ENCODE data around the gene DMXL2. TPM values are rescaled to one million over a fixed set of nuclear protein-coding genes. Genes with fewer than 3 reads are reported as not detected.
"Not testable (repeated sequence)": the region's sequence is repeated elsewhere in the genome, so short reads cannot be mapped to it uniquely, and the experiment has no call there.

The DMXL2 gene
- polyA plus RNA-seq, 1 donor: 66.9 TPM

DNA sequence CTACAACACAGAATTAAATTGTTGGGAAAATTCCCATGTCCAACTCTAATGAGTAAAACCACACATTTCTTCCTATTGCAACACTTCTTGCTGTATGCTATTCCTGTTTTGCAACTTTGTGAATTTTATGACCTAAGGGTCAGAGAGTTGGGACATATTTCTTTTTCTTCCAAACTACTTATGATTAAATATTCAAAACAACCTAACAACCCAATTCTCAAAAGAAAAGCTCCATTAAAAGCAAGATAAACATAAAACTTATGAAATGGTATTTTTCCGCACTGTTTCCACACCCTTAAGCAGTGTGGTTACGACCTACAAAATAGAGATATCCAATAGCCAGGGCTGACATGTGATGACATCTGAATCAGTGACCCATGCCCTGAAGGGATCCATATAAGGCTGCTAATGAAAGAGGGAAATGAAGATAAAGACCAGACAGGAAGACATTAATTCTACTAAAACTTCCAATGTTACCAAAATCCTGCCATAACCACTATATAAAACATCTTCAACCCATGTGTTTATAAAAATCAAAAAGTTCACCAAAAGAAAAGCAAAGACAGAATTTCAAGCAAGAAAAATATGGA is 45.6 kb downstream of the DMXL2 start:
- H3K4me3 ChIP-seq (ENCODE audit: low read length): no peak overlapping the region
- H3K9me3 ChIP-seq (ENCODE audit: control insufficient read depth, low read depth, low read length): no peaks in the 10 kb centered on the region
- peak; percentile 14 to 64 for DNase-seq
- no peaks in the 10 kb centered on the region for H3K27me3 ChIP-seq (ENCODE audit: control insufficient read depth, insufficient read depth, low read length)
- H3K27ac ChIP-seq (ENCODE audit: low read length): peak overlapping the region; percentile 6
- H3K4me1 ChIP-seq (ENCODE audit: control insufficient read depth, insufficient read depth, low read length): peaks cover 4% of the 10 kb centered on the region
- H3K36me3 ChIP-seq (ENCODE audit: control insufficient read depth, insufficient read depth, low read length): no peaks in the 10 kb centered on the region
- WGBS (ENCODE audit: insufficient coverage, low lambda C conversion rate): no CpG with 5 or more reads among the region's 2 CpGs

DNA sequence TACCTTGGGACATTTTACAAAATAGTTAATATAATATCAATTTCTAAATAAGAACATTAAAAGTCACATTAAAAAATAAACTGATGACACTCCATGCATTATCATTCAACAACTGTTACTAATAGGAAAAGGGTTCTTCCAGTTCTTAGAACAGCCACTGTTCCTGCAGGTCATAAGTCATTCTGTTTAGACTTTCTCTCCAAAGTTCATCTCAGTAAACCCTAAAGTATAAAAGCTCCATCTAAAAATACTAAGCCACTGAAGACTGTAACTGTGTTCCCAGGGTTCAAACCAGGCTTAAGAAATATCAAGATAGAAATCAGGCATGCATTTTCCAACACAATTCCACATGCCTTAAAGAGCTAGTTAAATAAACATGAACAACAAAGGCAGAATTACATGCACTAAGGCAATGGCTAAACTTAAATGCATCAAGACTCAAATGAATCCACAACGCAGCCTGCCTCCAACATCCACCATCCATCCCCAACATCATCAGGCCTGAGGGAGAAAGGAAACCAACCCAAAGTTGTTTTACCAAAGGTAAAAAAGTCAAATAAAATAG is 46.2 kb downstream of the DMXL2 start:
- H3K4me3 ChIP-seq (ENCODE audit: low read length): no peak overlapping the region
- no peaks in the 10 kb centered on the region for H3K9me3 ChIP-seq (ENCODE audit: control insufficient read depth, low read depth, low read length)
- H3K36me3 ChIP-seq (ENCODE audit: control insufficient read depth, insufficient read depth, low read length): no peaks in the 10 kb centered on the region
- no peak overlapping the region for H3K27ac ChIP-seq (ENCODE audit: low read length)
- no peak for DNase-seq
- WGBS (ENCODE audit: insufficient coverage, low lambda C conversion rate): no CpG with 5 or more reads among the region's 1 CpG
- H3K4me1 ChIP-seq (ENCODE audit: control insufficient read depth, insufficient read depth, low read length): peaks cover 4% of the 10 kb centered on the region
- no peaks in the 10 kb centered on the region for H3K27me3 ChIP-seq (ENCODE audit: control insufficient read depth, insufficient read depth, low read length)

DNA sequence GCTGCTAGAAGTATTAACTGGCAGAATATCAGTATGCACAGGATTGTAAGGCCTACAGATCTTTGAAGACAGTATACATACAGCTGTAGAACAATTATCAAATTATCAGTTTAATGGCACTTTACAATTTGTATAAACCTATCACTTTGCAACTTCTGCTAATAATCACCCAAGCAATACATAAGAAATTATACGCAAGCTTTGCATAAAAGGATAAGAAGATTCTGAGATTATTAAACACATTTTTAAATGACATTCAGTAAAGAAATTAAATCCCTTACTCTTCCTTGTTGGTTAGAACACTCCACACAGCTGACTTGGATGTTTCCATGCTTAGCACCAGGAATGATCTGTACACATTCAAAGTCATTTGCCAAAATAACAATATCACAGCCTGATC is 46.8 kb downstream of the DMXL2 start:
- no peak overlapping the region for H3K4me3 ChIP-seq (ENCODE audit: low read length)
- H3K9me3 ChIP-seq (ENCODE audit: control insufficient read depth, low read depth, low read length): no peaks in the 10 kb centered on the region
- peaks cover 4% of the 10 kb centered on the region for H3K4me1 ChIP-seq (ENCODE audit: control insufficient read depth, insufficient read depth, low read length)
- WGBS (ENCODE audit: insufficient coverage, low lambda C conversion rate): no CpG with 5 or more reads among the region's 1 CpG
- H3K36me3 ChIP-seq (ENCODE audit: control insufficient read depth, insufficient read depth, low read length): no peaks in the 10 kb centered on the region
- no peak for DNase-seq
- no peak overlapping the region for H3K27ac ChIP-seq (ENCODE audit: low read length)
- H3K27me3 ChIP-seq (ENCODE audit: control insufficient read depth, insufficient read depth, low read length): no peaks in the 10 kb centered on the region

DNA sequence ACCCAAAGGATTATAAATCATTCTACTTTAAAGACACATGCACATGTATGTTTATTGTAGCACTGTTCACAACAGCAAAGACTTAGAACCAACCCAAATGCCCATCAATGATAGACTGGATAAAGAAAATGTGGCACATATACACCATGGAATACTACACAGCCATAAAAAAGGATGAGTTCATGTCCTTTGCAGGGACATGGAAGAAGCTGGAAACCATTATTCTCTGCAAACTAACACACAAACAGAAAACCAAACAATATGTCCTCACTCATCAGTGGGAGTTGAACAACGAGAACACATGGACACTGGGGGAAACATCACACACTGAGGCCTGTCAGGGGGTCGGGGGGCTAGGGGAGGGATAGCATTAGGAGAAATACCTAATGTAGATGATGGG is 49.2 kb downstream of the DMXL2 start:
- not testable (repeated sequence) for DNase-seq; H3K9me3 ChIP-seq (ENCODE audit: control insufficient read depth, low read depth, low read length); H3K4me1 ChIP-seq (ENCODE audit: control insufficient read depth, insufficient read depth, low read length); H3K36me3 ChIP-seq (ENCODE audit: control insufficient read depth, insufficient read depth, low read length); H3K27me3 ChIP-seq (ENCODE audit: control insufficient read depth, insufficient read depth, low read length); H3K4me3 ChIP-seq (ENCODE audit: low read length); H3K27ac ChIP-seq (ENCODE audit: low read length)
- WGBS (ENCODE audit: insufficient coverage, low lambda C conversion rate): no CpG with 5 or more reads among the region's 2 CpGs

DNA sequence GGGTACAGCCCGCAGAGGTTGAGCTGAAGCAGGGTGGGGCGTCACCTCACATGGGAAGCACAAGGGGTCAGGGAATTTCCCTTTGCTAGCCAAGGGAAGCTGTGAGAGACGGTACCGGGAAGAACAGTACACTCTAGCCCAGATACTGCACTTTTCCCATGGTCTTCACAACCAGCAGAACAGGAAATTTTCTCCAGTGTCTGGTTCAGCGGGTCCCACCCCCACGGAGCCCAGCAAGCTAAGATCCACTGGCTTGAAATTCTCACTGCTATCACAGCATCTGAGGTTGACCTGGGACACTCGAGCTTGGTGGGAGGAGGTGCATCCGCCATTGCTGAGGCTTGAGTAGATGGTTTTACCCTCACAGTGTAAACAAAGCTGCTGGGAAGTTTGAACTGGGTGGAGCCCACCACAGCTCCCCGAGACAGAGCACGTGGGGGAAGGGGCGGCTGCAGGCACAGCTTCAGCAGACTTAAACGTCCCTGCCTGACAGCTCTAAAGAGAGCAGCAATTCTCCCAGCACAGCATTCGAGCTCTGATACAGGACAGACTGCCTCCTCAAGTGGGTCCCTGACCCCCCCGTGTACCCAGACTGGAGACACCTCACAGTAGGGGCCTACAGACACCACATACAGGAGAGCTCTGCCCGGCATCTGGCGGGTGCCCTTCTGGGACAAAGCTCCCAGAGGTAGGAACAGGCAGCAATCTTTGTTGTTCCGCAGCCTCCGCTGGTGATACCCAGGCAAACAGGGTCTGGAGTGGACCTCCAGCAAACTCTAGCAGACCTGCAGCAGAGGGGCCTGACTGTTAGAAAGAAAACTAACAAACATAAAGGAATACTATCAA is 53.4 kb downstream of the DMXL2 start:
- not testable (repeated sequence) for H3K4me1 ChIP-seq (ENCODE audit: control insufficient read depth, insufficient read depth, low read length); H3K4me3 ChIP-seq (ENCODE audit: low read length); H3K27ac ChIP-seq (ENCODE audit: low read length); DNase-seq; H3K27me3 ChIP-seq (ENCODE audit: control insufficient read depth, insufficient read depth, low read length); H3K36me3 ChIP-seq (ENCODE audit: control insufficient read depth, insufficient read depth, low read length); H3K9me3 ChIP-seq (ENCODE audit: control insufficient read depth, low read depth, low read length)
- 80% methylated on average over 1 of the region's 18 CpGs for WGBS (ENCODE audit: insufficient coverage, low lambda C conversion rate)

DNA sequence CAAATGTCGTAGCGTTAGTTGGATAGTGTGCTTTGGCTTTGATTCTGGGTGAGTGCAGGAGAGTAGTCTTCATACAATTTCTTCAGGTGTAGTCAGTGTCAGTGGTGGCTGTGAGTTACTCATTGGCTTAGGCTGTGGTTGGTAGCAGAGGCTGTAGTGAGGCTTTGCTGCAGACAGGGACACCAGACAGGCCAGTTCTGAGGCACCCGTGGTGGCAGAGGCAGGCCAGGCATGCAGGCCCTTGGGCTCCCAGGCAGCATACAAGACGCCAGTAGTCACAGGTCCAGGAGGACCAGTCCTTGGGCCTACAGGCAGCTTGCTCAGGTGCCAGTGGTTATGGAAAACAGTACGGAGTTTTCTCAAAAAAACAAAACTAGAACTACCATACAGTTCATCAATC is 61.3 kb downstream of the DMXL2 start:
- Histone ChIP-seq H3K36me3 (ENCODE audit: control insufficient read depth, insufficient read depth, low read length) (peaks cover 3% of the 10 kb centered on the region), H3K4me3 (ENCODE audit: low read length) (no peak overlapping the region), H3K27ac (ENCODE audit: low read length) (no peak overlapping the region), H3K4me1 (ENCODE audit: control insufficient read depth, insufficient read depth, low read length) (no peaks in the 10 kb centered on the region), H3K27me3 (ENCODE audit: control insufficient read depth, insufficient read depth, low read length) (no peaks in the 10 kb centered on the region), H3K9me3 (ENCODE audit: control insufficient read depth, low read depth, low read length) (no peaks in the 10 kb centered on the region)
- no peak for DNase-seq
- no CpG with 5 or more reads among the region's 5 CpGs for WGBS (ENCODE audit: insufficient coverage, low lambda C conversion rate)

DNA sequence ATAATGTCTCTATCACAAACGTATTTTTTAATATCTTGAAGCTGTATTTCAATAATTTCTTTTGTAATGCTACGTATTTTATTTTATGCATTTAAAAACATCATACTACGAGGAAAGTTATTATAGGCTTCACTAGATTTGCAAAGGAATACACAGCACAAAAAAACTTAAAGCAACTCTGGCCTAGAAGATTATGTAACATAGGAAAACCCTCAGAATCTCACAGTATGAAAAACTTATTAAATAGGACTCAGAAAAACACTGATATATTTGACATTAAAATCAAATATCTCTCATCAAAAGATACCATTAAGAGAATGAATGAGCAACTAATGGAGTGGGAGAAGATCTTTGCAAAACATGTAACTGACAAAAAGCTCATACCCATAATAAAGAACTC is 63.7 kb downstream of the DMXL2 start:
- DNase-seq: no peak
- H3K27ac ChIP-seq (ENCODE audit: low read length): no peak overlapping the region
- 100% methylated on average over 3 of the region's 3 CpGs for whole genome bisulfite sequencing (ENCODE audit: insufficient coverage, low lambda C conversion rate)

DNA sequence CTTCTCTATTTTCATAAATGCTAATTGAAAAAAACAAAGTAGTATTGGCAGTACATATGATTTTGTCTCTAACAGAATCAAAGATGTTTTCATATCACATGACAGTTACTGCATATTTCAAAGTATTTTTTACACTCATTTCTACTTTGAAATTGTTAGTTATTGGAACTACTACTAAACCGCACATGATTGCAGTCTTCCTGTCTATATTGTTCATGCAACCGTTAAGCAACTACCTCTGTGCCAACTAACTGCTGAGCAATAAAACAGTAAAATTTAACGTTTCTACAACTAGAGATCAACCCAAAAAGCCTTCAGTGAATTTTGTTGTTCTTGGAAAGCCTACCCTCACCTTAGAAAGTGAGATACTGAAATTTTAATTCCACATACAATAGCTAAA is 64.2 kb downstream of the DMXL2 start:
- no peak for DNase-seq
- Histone ChIP-seq H3K4me1 (ENCODE audit: control insufficient read depth, insufficient read depth, low read length) (no peaks in the 10 kb centered on the region), H3K9me3 (ENCODE audit: control insufficient read depth, low read depth, low read length) (no peaks in the 10 kb centered on the region), H3K27ac (ENCODE audit: low read length) (no peak overlapping the region), H3K4me3 (ENCODE audit: low read length) (no peak overlapping the region), H3K36me3 (ENCODE audit: control insufficient read depth, insufficient read depth, low read length) (peaks cover 3% of the 10 kb centered on the region), H3K27me3 (ENCODE audit: control insufficient read depth, insufficient read depth, low read length) (no peaks in the 10 kb centered on the region)
- WGBS (ENCODE audit: insufficient coverage, low lambda C conversion rate): 77% methylated on average over 2 of the region's 3 CpGs

More for the DNA sequence above, 63.7 kb downstream of the DMXL2 start:
- Histone ChIP-seq H3K4me1 (ENCODE audit: control insufficient read depth, insufficient read depth, low read length) (no peaks in the 10 kb centered on the region), H3K9me3 (ENCODE audit: control insufficient read depth, low read depth, low read length) (no peaks in the 10 kb centered on the region), H3K36me3 (ENCODE audit: control insufficient read depth, insufficient read depth, low read length) (peaks cover 3% of the 10 kb centered on the region), H3K27me3 (ENCODE audit: control insufficient read depth, insufficient read depth, low read length) (no peaks in the 10 kb centered on the region), H3K4me3 (ENCODE audit: low read length) (no peak overlapping the region)

DNA sequence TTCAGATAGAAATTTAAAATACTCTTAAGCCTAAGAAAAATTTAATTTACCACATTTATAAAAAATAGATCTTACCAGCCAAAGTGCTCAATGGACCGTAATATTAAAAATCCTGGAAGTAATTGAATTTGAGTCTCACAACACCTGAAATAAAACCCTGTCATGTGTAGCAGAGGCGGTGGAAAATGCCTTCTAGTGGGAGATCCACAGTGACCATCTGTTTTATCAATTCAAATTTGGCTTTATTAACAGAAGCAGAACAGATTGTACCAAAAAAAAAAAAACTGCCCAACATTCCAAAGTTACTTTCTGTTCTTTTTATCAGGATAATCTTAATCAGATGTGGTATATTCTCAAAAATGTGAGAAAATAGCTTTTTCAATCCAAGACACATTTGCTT is 71.7 kb downstream of the DMXL2 start:
- H3K4me3 ChIP-seq (ENCODE audit: low read length): no peak overlapping the region
- no peaks in the 10 kb centered on the region for H3K27me3 ChIP-seq (ENCODE audit: control insufficient read depth, insufficient read depth, low read length)
- H3K4me1 ChIP-seq (ENCODE audit: control insufficient read depth, insufficient read depth, low read length): no peaks in the 10 kb centered on the region
- H3K9me3 ChIP-seq (ENCODE audit: control insufficient read depth, low read depth, low read length): no peaks in the 10 kb centered on the region
- H3K36me3 ChIP-seq (ENCODE audit: control insufficient read depth, insufficient read depth, low read length): no peaks in the 10 kb centered on the region
- WGBS (ENCODE audit: insufficient coverage, low lambda C conversion rate): 100% methylated on average over 1 of the region's 2 CpGs
- no peak overlapping the region for H3K27ac ChIP-seq (ENCODE audit: low read length)
- no peak for DNase-seq

DNA sequence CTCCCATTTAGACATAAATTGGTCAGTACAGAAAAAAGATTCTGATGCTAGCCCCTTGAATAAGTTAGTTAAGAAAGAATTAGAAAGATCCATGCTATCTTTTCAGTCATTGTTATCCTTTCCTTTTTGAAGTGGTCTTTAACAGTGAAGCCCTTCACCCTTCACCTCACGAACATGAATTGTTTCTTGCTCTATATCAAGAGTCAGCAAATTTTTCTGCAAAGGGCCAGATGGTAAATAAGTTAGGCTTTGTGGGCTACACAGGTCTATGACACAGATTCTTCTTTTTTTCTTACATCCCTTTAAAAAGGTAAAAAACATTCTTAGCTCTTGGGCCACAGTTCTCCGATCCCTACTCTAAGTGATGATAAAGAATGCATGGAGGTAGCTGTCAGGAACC is 74.9 kb downstream of the DMXL2 start:
- Histone ChIP-seq H3K36me3 (ENCODE audit: control insufficient read depth, insufficient read depth, low read length) (peaks cover 4% of the 10 kb centered on the region), H3K4me1 (ENCODE audit: control insufficient read depth, insufficient read depth, low read length) (no peaks in the 10 kb centered on the region), H3K4me3 (ENCODE audit: low read length) (no peak overlapping the region), H3K27me3 (ENCODE audit: control insufficient read depth, insufficient read depth, low read length) (no peaks in the 10 kb centered on the region), H3K27ac (ENCODE audit: low read length) (no peak overlapping the region), H3K9me3 (ENCODE audit: control insufficient read depth, low read depth, low read length) (no peaks in the 10 kb centered on the region)
- 100% methylated on average over 1 of the region's 2 CpGs for WGBS (ENCODE audit: insufficient coverage, low lambda C conversion rate)
- DNase-seq: no peak

Data from large intestine (tissue), 3 donors.